ENCODE measurements around the gene HMG20A. TPM values are rescaled to one million over a fixed set of nuclear protein-coding genes. Genes with fewer than 3 reads are reported as not detected.

Gene HMG20A
- polyA plus RNA-seq, 1 donor from 2014 or later, result 52.2 TPM

DNA sequence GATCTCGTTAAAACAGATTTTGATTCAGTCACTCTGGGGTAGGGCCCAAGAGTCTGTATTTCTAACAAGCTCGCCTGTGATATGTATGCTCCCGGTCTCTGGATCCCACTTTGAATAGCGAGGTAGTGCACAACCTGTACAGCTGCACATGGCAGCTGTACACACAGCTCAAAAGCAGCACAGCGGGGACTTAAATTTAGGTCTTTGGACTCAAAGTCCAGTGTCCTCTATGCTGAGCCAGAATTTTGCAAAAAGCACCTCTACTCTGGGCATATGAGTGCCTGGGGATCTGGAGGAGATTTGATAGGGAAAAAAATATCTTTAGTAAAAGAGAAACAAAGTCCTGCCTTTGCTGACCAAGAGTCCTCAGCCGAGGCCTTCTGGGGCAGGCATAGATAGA lies 83.1 kb downstream of the HMG20A start:
- TF ChIP-seq EP300 (conservative IDR thresholded peaks at IDR 0.05; ENCODE audit: poor library complexity, severe bottlenecking), result no peak
- no peak for TF ChIP-seq SMC3 (conservative IDR thresholded peaks at IDR 0.05; ENCODE audit: poor library complexity)
- TF ChIP-seq, protein P1, sequence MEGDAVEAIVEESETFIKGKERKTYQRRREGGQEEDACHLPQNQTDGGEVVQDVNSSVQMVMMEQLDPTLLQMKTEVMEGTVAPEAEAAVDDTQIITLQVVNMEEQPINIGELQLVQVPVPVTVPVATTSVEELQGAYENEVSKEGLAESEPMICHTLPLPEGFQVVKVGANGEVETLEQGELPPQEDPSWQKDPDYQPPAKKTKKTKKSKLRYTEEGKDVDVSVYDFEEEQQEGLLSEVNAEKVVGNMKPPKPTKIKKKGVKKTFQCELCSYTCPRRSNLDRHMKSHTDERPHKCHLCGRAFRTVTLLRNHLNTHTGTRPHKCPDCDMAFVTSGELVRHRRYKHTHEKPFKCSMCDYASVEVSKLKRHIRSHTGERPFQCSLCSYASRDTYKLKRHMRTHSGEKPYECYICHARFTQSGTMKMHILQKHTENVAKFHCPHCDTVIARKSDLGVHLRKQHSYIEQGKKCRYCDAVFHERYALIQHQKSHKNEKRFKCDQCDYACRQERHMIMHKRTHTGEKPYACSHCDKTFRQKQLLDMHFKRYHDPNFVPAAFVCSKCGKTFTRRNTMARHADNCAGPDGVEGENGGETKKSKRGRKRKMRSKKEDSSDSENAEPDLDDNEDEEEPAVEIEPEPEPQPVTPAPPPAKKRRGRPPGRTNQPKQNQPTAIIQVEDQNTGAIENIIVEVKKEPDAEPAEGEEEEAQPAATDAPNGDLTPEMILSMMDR (IDR thresholded peaks at IDR 0.05; ENCODE audit: poor library complexity, severe bottlenecking), result no peak
- no peak for TF ChIP-seq TAF1 (IDR thresholded peaks at IDR 0.05; ENCODE audit: low read depth)
- no peak for TF ChIP-seq MXI1 (conservative IDR thresholded peaks at IDR 0.05; ENCODE audit: poor library complexity, severe bottlenecking)
- no peak for TF ChIP-seq POLR2AphosphoS5 (IDR thresholded peaks at IDR 0.05)
- no peak for TF ChIP-seq RAD21 (conservative IDR thresholded peaks at IDR 0.05)
- no peak for TF ChIP-seq REST (IDR thresholded peaks at IDR 0.05; ENCODE audit: borderline replicate concordance)
- no peak for TF ChIP-seq EZH2 (IDR thresholded peaks at IDR 0.05; ENCODE audit: borderline replicate concordance, insufficient read depth, low read length, poor library complexity, severe bottlenecking)
- no peak overlapping the region for H3K27ac ChIP-seq (ENCODE audit: low read length)
- H3K79me2 ChIP-seq (replicated peaks; ENCODE audit: insufficient read depth, low read length), result no peaks in the 10 kb centered on the region
- no peak overlapping the region for H3K4me2 ChIP-seq (ENCODE audit: low read length)
- no peak overlapping the region for H3K9ac ChIP-seq (ENCODE audit: low read length)
- H3K9me3 ChIP-seq (ENCODE audit: low read length), result no peaks in the 10 kb centered on the region
- no peaks in the 10 kb centered on the region for H4K20me1 ChIP-seq (ENCODE audit: insufficient read depth)
- H3K36me3 ChIP-seq (ENCODE audit: insufficient read depth, low read length), result no peaks in the 10 kb centered on the region
- no peaks in the 10 kb centered on the region for H3K9me2 ChIP-seq (ENCODE audit: insufficient read depth, low read length)
- no peaks in the 10 kb centered on the region for H3F3A ChIP-seq (ENCODE audit: insufficient read depth, low read length, poor library complexity, severe bottlenecking)
- H3K27me3 ChIP-seq (ENCODE audit: insufficient read depth, low read depth, low read length), result no peaks in the 10 kb centered on the region
- no peak overlapping the region for H3K4me3 ChIP-seq (ENCODE audit: low read length)
- H2AFZ ChIP-seq (ENCODE audit: low read depth, low read length), result no peak overlapping the region

- TF ChIP-seq EZH2 (IDR thresholded peaks at IDR 0.05; ENCODE audit: borderline replicate concordance, insufficient read depth, low read length, poor library complexity, severe bottlenecking), result no peak
- TF ChIP-seq, protein P1 (IDR thresholded peaks at IDR 0.05; ENCODE audit: poor library complexity, severe bottlenecking), result no peak
- TF ChIP-seq EP300 (conservative IDR thresholded peaks at IDR 0.05; ENCODE audit: poor library complexity, severe bottlenecking), result no peak
- TF ChIP-seq MXI1 (conservative IDR thresholded peaks at IDR 0.05; ENCODE audit: poor library complexity, severe bottlenecking), result no peak
- TF ChIP-seq REST (IDR thresholded peaks at IDR 0.05; ENCODE audit: borderline replicate concordance), result no peak
- TF ChIP-seq SMC3 (conservative IDR thresholded peaks at IDR 0.05; ENCODE audit: poor library complexity), result no peak
- TF ChIP-seq RAD21 (conservative IDR thresholded peaks at IDR 0.05), result no peak
- no peak for TF ChIP-seq TAF1 (IDR thresholded peaks at IDR 0.05; ENCODE audit: low read depth)
- no peak for TF ChIP-seq POLR2AphosphoS5 (IDR thresholded peaks at IDR 0.05)
- Histone ChIP-seq H3K4me2 (ENCODE audit: low read length) (no peak overlapping the region), H4K20me1 (ENCODE audit: insufficient read depth) (no peaks in the 10 kb centered on the region), H3K9me3 (ENCODE audit: low read length) (no peaks in the 10 kb centered on the region), H3K9me2 (ENCODE audit: insufficient read depth, low read length) (no peaks in the 10 kb centered on the region), H3F3A (ENCODE audit: insufficient read depth, low read length, poor library complexity, severe bottlenecking) (no peaks in the 10 kb centered on the region), H3K9ac (ENCODE audit: low read length) (no peak overlapping the region), H3K4me3 (ENCODE audit: low read length) (no peak overlapping the region), H3K27me3 (ENCODE audit: insufficient read depth, low read depth, low read length) (no peaks in the 10 kb centered on the region), H3K27ac (ENCODE audit: low read length) (no peak overlapping the region), H2AFZ (ENCODE audit: low read depth, low read length) (no peak overlapping the region), H3K36me3 (ENCODE audit: insufficient read depth, low read length) (no peaks in the 10 kb centered on the region), H3K79me2 (replicated peaks; ENCODE audit: insufficient read depth, low read length) (no peaks in the 10 kb centered on the region)
Observed at GRCh38 chr15:77504306-77504705, 83.6 kb downstream of the HMG20A start.
